Inferior parietal cortex (tissue), 1 donor: ENCODE measurements around the gene TBC1D7.
A peak's percentile ranks its signal among the peaks of the same experiment; 100 is the strongest.
"Not testable (repeated sequence)": the region's sequence is repeated elsewhere in the genome, so short reads cannot be mapped to it uniquely, and the experiment has no call there.

Source experiments
- DNase-seq: peaks from one replicate; pipeline ENCODE4 v3.0.0-alpha.2; 2016; ENCODE audit errors: extremely low spot score

TBC1D7 gene

DNA sequence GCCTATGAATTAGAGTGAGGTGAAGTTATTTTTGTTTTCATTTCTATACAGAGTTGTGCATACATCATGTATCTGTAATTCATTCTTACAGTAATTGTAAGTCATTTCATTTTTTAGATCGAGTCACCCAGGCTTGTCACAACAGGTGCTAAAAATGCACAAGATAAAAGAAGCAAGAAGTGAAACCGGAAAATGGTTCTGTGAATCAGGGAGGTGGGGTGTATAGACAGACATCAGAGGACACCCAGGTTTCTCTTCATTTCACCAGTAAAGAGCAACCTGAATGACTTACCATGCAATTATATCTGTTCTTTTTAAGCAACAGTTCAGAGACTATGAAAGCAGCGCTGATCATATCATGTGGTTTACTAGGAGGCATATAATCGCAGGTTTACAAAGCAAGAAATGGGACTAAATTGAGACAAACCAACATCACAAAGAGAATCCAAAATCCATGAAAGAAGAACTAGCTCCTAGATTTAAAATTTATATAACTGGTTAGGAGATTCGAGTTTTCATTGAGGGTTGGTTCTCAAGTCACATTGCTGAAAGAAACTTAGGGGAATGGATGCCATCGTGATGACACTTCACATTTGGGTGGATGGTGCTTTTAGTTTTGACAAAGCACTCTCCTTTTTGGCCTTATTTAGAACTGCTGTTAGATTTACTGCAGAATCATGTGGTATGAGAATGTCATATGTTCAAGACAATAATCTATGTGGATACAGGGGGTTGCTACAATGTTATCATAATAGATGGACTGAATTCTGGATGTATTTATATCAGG, 27.9 kb upstream of the TBC1D7 start:
- no peak for DNase-seq

DNA sequence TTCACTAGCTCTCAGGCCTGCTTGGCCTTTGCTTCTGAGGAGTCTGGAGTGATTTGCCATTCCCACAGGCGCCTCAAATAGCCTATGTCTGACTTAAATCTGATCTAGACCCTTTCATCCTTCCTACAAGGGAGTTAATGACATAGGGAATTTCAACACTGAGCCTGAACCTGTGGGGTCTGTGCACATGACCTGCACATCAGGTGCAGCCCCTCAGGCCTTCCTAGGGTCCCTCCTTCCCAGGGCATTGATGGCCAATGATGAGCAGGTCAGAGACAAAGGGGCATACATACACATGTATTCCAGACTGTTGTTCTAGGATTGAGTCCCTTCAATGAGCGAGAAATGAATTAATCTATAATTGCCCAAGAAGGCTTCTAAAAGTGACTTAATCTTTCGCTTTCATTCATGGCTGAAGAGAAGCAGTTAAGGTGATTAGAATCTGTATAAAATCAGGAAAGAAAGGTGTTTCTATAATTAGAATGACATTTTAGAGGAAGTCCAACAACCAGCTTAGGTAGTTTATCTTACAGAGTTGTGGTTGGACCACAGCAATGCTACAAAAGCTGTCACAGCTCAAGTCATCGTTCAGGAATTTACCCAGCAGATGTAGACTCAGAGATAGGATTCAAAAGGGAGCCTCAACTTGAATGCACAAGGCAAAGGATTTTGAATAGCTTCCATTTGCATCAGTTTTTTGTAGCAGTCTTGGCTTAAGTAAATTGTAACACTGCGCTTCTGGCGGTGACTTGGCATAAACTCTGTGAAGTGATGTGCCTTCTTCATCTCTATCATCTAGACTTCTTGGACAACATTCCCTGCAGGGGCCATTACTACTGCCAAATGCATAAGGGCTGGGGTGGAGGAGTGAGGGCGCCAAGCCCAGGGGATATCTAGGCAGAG, 27.0 kb upstream of the TBC1D7 start:
- DNase-seq: no peak

DNA sequence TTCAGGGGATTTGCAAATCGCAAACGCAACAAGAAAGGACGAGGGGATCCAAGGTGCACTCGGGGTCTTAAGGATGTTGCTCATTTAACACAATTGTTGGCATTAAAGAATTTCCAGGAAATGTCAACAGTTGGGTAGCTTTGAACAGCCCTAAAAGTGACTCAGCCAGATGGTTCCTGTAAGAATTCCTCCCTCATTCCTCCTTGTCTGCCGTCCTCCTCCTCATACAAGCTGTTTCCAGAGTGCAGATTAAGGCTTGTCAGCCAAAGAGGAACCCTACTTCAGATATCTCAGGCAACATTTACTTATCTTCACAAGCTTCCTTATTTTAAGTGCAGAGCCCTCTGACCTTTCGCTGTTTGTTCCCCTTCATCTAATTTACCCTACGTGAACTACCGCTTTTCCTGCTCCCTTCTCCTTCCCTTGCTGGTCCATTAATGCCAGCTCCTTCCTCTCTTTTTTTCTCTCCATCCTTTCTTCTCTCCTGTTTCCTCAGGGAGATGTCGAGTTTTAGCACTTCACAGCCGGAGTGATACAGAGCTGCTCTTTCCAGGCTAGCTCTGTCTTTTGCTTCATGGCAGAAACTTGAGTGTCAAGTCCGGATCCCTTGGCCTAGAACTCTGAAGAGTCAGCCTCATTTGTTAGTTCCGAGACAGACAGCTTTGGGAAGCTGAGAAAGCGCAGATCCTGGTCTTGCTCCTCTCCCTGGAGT, 26.1 kb upstream of the TBC1D7 start:
- DNase-seq: no peak

DNA sequence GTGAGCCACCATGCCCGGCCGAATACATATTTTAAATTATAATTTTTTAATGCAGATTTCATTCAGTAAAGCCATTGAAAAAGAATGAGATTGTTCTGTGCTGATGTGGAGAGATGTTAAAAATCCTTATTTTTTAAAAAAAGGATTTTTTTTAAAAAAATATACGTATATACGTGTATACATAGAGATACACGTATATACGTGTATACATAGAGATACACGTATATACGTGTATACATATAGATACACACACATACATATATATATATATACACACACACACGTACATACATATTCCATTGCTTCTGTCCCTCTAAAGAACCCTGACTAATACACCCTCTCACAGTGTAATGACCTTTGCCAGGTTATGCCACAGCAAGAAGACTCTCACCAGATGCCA, 23.8 kb upstream of the TBC1D7 start:
- no peak for DNase-seq

DNA sequence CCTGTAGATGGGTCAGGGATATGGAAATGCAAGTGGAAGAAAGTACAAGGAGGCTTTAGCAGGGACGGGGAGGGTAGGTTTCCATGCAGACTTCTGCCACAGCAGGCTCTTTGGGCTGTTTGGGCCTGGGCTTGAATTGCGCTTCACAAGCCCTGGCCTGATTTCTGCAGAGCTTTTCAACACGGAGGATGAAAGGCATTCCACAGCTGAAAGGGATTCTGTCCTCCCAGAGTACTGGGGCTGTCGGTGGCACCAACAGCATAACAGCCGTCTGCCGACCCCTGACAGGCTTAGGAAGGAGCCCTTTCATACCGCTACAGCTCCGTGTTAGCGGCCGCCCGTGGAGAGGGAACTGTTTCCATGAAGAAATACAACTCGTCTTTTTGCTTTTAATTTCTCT, 22.9 kb upstream of the TBC1D7 start:
- DNase-seq: no peak

DNA sequence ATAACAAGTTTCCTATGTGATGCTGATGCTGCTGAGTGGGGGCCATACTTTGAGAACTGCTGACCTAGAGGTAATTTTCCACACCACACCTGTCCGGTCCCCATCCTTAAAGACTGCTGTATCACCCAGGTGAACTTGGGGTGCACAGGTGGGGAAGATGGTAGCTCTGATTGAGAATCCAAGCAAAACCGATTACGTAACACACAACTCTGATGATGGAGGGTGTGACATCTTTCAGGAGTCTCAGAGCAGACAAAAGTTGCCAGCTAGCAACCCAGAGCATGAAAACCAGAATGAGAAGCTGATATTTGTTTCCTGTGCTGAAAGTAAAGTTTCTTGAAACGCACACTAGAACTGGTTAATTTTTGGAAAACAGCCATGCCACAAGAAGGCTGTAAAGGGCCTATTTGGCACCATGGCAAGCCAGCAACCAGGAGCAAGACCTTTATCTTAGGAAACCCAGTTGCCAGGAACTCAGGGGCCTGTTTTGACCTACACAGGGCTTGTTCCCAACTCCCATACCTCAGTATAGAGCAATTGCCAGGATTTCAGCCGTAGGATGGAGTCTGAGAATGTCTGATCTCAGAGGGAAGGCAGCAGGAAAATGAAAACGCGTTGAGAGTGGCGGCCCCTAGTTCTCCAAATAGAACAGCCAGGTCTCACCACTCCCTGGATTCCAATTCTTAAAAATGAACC, 21.6 kb upstream of the TBC1D7 start:
- DNase-seq: no peak

DNA sequence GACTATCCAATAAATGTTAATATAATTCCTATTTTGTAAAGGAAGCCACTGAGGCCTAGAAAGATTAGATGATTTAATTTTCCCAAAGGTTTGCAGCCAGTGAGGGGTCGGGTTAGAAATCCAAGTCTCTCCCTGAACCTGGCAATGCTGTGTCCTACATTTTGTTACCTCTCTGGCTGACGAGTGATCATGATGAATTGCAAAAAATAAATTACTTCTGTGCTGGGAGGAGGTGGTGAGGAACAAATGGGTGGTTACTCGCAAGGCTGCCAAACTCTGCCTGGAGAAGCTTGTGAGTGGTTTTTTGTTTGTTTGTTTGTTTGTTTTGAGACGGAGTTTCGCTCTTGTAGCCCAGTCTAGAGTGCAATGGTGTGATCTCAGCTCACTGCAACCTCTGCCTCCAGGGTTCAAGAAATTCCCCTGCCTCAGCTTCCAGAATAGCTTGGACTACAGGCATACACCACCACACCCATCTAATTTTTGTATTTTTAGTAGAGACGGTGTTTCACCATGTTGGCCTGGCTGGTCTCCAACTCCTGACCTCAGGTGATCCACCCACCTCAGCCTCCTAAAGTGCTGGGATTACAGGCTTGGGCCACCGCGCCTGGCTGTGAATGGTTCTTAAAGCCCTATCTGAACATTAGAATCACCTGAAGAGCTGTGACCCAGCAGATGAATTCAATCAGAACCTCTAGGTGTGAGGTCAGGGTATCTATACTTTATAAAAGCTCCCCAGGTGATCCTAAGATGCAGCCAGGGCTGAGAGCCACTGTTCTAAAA, 20.2 kb upstream of the TBC1D7 start:
- DNase-seq: no peak

DNA sequence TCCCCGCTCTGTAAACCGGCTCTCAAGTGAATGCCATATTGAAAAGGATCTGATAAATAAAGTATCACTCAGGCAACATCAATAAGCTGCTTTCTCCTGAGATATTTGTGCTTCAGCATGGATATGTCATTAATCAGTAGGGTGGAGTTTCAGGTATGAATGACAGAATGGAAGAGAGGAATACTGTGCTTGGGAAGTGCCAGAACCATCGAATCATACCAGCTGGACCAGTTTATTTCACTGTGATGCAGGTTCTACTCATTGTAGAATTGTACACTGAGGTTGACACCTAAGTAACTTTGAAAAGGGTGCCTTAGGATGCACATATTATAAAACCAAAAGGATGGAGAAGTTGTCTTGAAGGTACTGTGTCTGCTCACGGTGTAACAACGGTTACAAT, 17.9 kb upstream of the TBC1D7 start:
- DNase-seq: no peak

DNA sequence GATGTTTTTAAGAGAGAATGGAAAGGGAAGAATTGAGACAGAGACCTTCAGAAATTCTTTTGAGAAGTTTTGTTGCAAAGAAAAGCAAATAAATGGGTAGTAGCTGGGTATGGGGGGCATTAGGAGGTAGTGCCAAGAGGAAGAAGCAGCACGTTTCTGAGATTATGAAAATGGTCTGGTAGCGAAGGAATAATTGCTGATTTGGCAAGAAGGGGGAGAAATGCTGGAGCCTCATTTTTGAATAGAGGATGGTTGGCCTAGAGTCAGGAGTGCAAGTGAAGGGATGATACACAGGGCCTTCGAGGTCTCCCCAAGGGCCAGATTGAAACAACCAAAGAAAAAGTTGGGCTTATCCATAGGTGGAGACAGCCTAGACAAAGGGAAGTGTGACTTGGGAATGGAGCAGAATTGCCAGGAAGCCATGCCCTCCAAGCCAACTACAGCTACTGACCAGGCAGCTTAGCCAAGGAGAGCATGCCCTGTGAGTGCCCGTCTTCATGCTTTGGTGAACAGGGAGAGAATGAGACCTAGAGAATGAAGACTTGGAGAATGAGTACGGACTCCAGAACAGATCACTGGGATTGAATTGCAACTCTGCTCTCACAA, 14.2 kb upstream of the TBC1D7 start:
- DNase-seq: no peak

DNA sequence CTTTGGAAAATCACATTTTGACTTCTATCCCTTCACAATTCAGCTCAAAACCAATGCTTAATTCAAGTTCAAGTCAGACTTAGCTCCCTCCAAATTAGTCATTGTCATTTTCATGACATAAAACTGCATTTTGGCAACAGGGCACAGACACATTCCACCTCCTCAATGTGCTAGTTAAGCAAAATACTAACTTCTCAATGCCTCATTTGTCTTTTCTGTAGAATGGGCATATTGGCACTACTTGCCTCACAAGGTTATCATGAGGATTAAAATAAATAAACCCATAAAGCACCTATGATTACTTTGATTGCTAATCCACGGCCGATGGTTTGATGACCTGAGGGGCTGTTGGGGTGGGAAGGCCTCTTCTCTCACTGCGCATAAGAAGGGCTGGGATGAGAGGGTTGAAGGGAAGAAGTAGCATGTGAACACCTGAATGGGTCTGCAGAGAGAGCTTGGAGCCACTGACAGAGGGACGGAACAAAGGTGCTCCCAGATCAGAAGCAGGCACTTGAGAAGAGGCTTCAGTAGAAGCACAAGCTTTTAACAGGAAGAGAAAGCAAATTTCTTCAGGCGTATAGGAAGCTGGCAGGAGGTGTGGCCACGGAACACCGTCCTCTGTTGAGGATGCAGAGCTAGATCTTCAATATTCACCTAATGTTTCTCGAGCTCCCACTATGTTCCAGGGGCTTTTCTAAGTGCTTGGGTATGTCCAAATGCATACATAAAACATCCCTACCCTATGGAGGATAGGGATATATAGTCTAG, 11.7 kb upstream of the TBC1D7 start:
- DNase-seq: no peak

DNA sequence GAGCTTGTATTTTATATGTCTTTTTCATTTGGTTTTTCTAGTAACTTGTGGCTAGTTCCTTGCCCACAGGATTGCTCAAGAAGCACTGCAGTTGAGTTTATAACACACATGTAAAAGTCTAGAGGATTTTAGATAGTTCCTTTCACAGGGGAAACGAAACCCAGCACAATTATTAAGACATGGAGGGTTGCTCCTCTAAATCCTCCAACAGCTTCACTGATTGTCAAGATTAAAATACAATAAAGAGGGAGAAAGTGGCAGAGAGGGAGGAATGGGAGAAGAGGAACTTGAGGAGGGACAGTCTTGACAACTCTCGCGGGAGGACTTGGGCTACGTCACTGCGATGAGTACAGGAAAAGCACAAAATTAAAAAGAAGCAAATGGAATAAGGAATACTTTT, 9.7 kb upstream of the TBC1D7 start:
- no peak for DNase-seq

DNA sequence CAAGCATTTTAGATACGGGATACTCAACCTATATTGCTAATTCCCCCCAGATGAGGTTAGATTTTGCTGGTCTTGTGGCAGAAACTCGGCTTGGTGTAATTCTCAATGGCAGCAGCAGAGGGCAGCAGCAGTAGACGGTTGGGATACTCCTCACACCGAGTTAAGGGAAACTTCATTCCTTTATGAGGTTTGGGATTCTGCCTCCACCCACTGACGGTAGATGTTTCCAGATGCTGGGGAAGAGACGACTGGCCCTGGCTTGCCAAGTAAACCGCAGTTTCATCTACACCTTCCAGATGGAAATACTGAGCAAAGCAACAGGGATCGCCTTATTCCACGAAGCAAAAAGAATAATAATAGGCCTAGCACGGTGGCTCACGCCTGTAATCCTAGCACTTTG, 8.2 kb upstream of the TBC1D7 start:
- DNase-seq: peak; percentile 86

DNA sequence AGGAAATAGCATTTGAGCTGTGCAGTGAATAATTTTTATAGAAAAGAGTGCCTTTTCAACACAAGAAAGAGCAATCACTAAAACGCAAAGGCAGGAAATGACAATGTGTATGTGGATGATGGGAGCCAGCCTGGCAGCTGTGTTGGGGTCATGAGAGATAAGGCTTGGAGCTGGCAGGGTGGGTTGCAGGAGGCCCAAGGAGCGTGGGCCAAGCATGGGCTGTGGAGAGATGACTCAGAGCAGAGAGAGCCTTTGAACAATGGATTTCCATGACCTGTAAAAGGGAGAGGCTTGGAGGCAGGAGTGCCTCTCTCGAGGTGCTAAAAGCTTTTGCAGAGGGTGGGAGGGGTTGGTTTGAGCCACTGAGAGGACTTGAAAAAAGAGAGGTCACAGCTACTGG, 6.6 kb upstream of the TBC1D7 start:
- no peak for DNase-seq

DNA sequence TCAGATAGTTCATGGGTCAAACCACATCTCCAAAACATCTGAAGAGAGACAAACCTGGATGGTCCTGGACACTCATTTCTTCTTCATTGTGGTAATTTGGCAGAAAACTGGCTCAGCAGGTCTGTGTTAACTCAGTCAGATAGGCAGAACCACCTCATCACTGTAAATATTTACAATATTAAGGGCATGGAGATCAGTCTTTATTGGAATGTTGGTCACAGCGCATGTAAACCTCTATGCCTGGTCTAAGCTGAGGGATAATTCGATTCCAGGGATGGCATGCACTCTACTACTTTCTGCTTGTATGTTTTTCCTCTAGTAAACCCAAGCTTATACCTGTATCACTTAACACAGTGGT, 4.0 kb upstream of the TBC1D7 start:
- no peak for DNase-seq

DNA sequence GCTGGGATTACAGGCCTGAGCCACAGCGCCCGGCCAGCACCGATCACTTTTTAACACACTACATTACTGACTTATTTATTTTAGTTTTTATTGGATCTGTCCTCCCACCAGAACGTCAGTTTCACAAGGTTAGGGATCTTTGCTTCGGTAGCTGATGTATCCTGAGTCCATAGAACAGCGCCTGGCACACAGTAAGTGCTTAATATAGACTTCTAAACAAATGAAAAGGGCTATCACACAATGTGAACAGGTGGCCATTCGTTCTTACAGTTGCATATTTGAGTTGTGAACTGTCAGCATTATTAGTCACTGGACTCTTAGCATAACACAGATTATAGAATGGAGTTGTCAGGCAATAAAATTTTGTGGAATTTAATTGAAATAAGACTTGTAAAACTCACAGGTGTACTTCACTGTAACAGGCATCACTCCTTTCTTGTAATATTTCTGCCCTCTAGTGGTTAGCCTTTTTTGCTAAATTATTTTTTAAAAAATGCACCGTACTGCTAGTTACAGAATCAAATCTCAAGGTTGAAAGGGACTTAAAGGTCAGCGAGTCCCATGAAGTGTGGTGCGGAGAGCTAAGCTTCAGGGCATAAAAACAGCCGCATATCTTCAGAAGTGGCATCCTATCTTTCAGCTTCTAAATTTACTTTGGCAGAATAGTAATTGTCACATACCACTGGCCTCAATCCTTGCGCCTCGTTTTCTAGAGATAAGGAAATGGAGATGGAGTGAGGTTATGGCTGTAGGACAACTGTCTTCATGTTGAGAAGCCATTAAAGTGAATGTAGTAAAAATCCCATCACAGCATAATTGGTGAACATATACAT, 3.4 kb upstream of the TBC1D7 start:
- peak; percentile 78 for DNase-seq

DNA sequence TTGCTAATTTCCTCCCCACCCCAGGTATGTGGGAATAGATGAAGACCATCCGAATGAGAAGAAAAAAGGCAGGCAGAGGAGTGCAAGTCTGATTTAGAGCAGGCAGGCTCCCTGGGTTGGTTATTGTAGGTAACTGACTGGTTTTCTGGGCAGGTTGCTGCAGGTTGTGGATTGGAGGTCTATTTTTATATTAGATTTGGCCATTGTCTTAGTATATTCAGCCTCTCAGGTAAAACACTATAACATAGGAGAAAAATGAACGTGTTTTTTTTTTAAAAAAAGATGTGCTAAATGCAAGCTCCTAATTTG, 492 bp upstream of the TBC1D7 start:
- no peak for DNase-seq

DNA sequence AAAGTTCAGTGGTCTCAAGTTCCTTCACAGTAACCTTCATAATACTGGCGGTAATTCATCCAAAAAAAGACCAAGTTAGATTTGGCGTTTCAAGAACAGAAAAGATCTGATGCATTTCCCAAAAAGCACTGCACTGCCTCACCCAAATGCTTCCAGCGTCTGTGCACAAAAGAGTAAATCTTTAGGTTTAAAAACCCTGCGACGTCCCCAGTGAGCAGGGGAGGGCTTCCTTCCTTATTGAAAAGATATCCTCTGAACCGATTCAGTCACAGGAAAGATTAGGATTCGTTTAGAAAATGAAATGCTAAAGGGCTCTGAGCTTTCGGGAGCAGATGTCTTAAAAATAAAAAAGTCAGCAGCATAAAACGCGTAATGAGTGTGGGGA, 654 bp downstream of the TBC1D7 start:
- DNase-seq: peak; percentile 55

DNA sequence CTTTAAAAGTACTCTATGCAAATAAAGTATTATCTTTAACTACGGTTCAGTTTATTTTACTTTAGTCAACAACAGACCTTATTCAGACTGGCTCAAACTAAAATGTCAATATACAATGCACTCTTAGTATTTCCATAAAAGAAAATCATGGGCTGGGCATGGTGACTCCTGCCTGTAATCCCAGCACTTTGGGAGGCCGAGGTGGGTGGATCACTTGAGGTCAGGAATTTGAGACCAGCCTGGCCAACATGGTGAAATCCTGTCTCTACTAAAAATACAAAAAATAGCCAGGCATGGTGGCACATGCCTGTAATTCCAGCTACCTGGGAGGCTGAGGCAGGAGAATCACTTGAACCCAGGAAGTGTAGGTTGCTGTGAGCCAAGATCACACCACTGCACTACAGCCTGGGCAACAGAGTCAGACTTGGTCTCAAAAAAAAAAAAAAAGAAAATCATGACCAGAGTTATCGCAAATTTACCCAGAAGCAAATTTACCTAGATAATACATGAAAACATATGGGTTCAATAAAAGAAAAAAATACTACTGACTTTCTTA, 2.2 kb downstream of the TBC1D7 start:
- DNase-seq: not testable (repeated sequence)
